ENCODE results near the gene SPI1.

DNA sequence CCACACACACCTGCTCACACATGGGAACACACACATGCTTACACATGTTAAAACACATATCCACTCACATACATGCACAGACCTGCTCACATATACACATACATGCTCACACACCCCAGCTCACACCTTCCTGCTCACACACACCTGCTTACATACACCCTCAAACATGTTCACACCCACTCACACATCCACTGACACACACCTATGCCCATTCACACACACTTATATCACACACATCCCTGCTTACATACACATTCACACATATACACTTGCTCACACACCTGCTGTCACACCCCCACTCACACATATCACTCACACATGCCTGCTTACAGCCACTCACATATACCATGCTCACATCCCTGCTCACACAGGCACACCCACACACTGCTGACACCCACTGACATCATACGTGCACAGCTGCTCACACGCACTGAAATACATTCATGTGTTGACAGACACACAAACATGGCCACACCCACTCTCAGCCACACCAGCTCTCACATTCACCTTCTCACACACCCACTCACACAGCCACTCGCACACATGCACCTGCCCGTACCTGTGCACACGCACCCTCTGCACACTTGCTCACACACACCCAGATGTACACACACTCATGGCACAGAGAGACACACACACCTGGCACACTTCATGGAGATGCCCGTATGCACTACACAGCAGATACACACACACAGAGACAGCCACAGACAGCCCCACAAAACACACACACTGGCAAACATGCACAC is 20.2 kb downstream of the SPI1 start:
- TF ChIP-seq, protein P1, sequence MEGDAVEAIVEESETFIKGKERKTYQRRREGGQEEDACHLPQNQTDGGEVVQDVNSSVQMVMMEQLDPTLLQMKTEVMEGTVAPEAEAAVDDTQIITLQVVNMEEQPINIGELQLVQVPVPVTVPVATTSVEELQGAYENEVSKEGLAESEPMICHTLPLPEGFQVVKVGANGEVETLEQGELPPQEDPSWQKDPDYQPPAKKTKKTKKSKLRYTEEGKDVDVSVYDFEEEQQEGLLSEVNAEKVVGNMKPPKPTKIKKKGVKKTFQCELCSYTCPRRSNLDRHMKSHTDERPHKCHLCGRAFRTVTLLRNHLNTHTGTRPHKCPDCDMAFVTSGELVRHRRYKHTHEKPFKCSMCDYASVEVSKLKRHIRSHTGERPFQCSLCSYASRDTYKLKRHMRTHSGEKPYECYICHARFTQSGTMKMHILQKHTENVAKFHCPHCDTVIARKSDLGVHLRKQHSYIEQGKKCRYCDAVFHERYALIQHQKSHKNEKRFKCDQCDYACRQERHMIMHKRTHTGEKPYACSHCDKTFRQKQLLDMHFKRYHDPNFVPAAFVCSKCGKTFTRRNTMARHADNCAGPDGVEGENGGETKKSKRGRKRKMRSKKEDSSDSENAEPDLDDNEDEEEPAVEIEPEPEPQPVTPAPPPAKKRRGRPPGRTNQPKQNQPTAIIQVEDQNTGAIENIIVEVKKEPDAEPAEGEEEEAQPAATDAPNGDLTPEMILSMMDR (IDR thresholded peaks at IDR 0.05) = no peak
- no peak for TF ChIP-seq SIN3A (IDR thresholded peaks at IDR 0.05; ENCODE audit: borderline replicate concordance, insufficient read depth, low read depth, low read length)
- TF ChIP-seq POLR2AphosphoS5 (IDR thresholded peaks at IDR 0.05; ENCODE audit: low read depth, low read length) = no peak
- TF ChIP-seq, protein P2, sequence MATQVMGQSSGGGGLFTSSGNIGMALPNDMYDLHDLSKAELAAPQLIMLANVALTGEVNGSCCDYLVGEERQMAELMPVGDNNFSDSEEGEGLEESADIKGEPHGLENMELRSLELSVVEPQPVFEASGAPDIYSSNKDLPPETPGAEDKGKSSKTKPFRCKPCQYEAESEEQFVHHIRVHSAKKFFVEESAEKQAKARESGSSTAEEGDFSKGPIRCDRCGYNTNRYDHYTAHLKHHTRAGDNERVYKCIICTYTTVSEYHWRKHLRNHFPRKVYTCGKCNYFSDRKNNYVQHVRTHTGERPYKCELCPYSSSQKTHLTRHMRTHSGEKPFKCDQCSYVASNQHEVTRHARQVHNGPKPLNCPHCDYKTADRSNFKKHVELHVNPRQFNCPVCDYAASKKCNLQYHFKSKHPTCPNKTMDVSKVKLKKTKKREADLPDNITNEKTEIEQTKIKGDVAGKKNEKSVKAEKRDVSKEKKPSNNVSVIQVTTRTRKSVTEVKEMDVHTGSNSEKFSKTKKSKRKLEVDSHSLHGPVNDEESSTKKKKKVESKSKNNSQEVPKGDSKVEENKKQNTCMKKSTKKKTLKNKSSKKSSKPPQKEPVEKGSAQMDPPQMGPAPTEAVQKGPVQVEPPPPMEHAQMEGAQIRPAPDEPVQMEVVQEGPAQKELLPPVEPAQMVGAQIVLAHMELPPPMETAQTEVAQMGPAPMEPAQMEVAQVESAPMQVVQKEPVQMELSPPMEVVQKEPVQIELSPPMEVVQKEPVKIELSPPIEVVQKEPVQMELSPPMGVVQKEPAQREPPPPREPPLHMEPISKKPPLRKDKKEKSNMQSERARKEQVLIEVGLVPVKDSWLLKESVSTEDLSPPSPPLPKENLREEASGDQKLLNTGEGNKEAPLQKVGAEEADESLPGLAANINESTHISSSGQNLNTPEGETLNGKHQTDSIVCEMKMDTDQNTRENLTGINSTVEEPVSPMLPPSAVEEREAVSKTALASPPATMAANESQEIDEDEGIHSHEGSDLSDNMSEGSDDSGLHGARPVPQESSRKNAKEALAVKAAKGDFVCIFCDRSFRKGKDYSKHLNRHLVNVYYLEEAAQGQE (IDR thresholded peaks at IDR 0.05; ENCODE audit: insufficient read depth in 1 of 2, low read depth in 2 of 2, low read length in 1 of 2) = no peak
